Fibroblast of lung (primary cell): ENCODE results near the gene MOAP1. TPM values are rescaled to one million over a fixed set of nuclear protein-coding genes. Genes with fewer than 3 reads are reported as not detected.

Experiments
- DNase-seq, 2 donors: peaks; one replicate each; pipeline versions ENCODE4 v3.0.0 to v3.0.0-alpha.2; 2010; ENCODE audit warnings: low read depth in 2 of 2
- H2AFZ ChIP-seq: 2 replicates; pipeline ENCODE4 v1.5.1; 2012; ENCODE audit warnings: low read length, control low read depth, inconsistent platforms
- H3K27ac ChIP-seq: 2 replicates; pipeline ENCODE4 v1.5.1; 2011; ENCODE audit warnings: low read length, control low read depth; ENCODE audit not compliant: insufficient read depth
- H3K27me3 ChIP-seq: 2 replicates; pipeline ENCODE4 v1.5.1; 2011; ENCODE audit warnings: mild to moderate bottlenecking, low read length; ENCODE audit not compliant: control insufficient read depth, insufficient read depth
- H3K36me3 ChIP-seq: 2 replicates; pipeline ENCODE4 v1.5.1; 2011; ENCODE audit warnings: low read length; ENCODE audit not compliant: control insufficient read depth, insufficient read depth
- H3K4me1 ChIP-seq: 2 replicates; pipeline ENCODE4 v1.5.1; 2011; ENCODE audit warnings: low read length; ENCODE audit not compliant: control insufficient read depth, insufficient read depth; ENCODE audit errors: extremely low read depth
- H3K4me2 ChIP-seq: 2 replicates; pipeline ENCODE4 v1.5.1; 2011; ENCODE audit warnings: low read length, control low read depth; ENCODE audit not compliant: insufficient read depth; ENCODE audit errors: extremely low read depth
- H3K4me3 ChIP-seq, 4 experiments: fragments of 200-600 bp in 1 of 4; sonication (generic) in 1 of 4; replicated peaks in 1 of 4; 2 replicates each; pipeline ENCODE4 v1.5.1; 2011 to 2016; ENCODE audit warnings: low read length in 4 of 4, low read depth in 3 of 4, mild to moderate bottlenecking in 3 of 4, control low read depth in 2 of 4, inconsistent platforms in 1 of 4, mixed read lengths in 1 of 4; ENCODE audit not compliant: insufficient read depth in 1 of 4; ENCODE audit errors: control extremely low read depth in 1 of 4
- H3K79me2 ChIP-seq: 2 replicates; pipeline ENCODE4 v1.5.1; 2012; ENCODE audit warnings: mild to moderate bottlenecking, low read length, inconsistent platforms; ENCODE audit not compliant: control insufficient read depth, insufficient read depth
- H3K9ac ChIP-seq: 2 replicates; pipeline ENCODE4 v1.5.1; 2011; ENCODE audit warnings: mild to moderate bottlenecking, low read length, control low read depth; ENCODE audit not compliant: insufficient read depth
- H3K9me3 ChIP-seq: 2 replicates; pipeline ENCODE4 v1.5.1; 2012; ENCODE audit warnings: low read depth, low read length; ENCODE audit not compliant: control insufficient read depth, insufficient read depth
- H4K20me1 ChIP-seq: 2 replicates; pipeline ENCODE4 v1.5.1; 2011; ENCODE audit warnings: low read length; ENCODE audit not compliant: control insufficient read depth, insufficient read depth; ENCODE audit errors: extremely low read depth
- CTCF ChIP-seq, 2 donors: IDR thresholded peaks in 1 of 2; conservative IDR thresholded peaks in 1 of 2; 1 replicate in 1 of 2; 2 replicates in 1 of 2; pipeline ENCODE4 v1.5.1; 2011 to 2012; ENCODE audit warnings: low read length in 2 of 2, control low read depth in 1 of 2, inconsistent platforms in 1 of 2, low read depth in 1 of 2, mild to moderate bottlenecking in 1 of 2
- EZH2 ChIP-seq: IDR thresholded peaks from 2 replicates; pipeline ENCODE4 v1.5.1; 2012; ENCODE audit warnings: low read length, control low read depth, mild to moderate bottlenecking; ENCODE audit errors: missing control alignments
- polyA plus RNA-seq, 2 donors: library from polyadenylated mRNA; depleted of rRNA in 1 of 2; stranded (reverse) in 1 of 2; unstranded in 1 of 2; fragments of >200 nt; gene quantifications; 2 replicates each; pipeline ENCODE4 v1.2.1, GENCODE V29; 2011 to 2012; ENCODE audit warnings: missing spikeins in 1 of 2
- total RNA-seq: library from RNA; depleted of rRNA; stranded (reverse); fragments of >200 nt; gene quantifications from 2 replicates; pipeline ENCODE4 v1.2.1, GENCODE V29; 2014

MOAP1 gene
- total and polyA plus RNA-seq, 2 donors (not counting 1 experiment from before 2014, with no cell fraction given), result 18.5 to 21.3 TPM

DNA sequence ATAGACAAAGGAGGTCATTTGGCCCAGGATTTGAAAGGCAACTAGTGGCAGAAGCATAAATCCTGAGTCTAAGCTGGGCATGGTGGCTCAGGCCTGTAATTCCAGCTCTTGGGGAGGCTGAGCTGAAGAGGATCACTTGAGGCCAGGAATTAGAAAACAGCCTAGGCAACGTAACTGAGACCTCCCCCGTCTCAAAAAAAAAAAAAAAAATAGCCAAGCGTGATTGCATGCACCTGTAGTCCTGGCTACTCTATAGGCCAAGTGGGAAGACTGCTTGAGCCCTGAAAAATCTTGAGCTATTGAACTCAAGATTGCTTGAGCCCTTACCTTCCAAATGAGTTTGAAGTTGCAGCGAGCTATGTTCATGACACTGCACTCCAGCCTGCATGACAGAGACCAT is 14.3 kb upstream of the MOAP1 start:
- Histone ChIP-seq H3K27me3 (no peaks in the 10 kb centered on the region), H2AFZ (no peak overlapping the region), H3K9ac (no peak overlapping the region), H3K27ac (no peak overlapping the region), H3K4me1 (no peaks in the 10 kb centered on the region), H3K4me3 (no peak overlapping the region), H3K79me2 (no peaks in the 10 kb centered on the region), H3K9me3 (no peaks in the 10 kb centered on the region), H3K36me3 (no peaks in the 10 kb centered on the region), H4K20me1 (no peaks in the 10 kb centered on the region), H3K4me2 (no peak overlapping the region)
- DNase-seq, result no peak
- TF ChIP-seq CTCF (conservative IDR thresholded peaks at IDR 0.05 in 1 of 2, IDR thresholded peaks at IDR 0.05 in 1 of 2; ENCODE audit: low read depth in 1 of 2, low read length in 2 of 2) (no peak), EZH2 (no peak)

DNA sequence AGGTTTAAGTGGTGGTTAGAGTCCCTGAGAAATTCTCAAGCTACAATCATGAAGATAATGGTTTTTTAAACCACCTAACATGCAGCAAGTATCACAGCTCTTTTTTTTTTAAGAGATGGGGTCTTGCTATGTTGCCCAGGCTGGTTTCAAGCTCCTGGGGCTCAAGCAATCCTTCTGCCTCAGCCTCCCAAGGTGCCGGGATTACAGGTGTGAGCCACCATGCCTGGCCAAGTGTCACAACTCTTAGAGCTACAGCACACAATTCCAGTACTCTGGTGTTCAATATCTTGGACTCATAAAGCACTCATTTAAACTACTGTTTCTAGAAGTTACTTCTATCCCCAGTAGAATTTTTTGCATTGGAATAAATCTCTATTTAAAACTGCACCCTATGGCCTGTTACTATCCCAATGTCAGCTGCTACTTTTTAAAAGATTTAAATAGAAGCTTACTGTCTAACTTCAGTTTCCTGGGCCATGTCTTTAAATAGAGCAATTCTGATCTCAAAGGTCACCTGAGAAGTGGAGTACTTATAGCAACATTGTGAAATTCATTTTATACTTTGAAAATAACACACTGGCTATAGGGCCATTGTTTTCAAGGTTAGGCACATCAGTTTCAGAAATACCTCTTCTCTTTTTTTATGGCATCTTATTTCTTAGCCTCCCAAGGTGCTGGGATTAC is 10.8 kb upstream of the MOAP1 start:
- no peak for DNase-seq
- no peak overlapping the region for H3K4me3 ChIP-seq
- no peaks in the 10 kb centered on the region for H3K4me1 ChIP-seq
- H3K9me3 ChIP-seq, result no peaks in the 10 kb centered on the region
- H3K27ac ChIP-seq, result no peak overlapping the region
- H4K20me1 ChIP-seq, result no peaks in the 10 kb centered on the region
- H2AFZ ChIP-seq, result no peak overlapping the region
- TF ChIP-seq EZH2 (no peak), CTCF (conservative IDR thresholded peaks at IDR 0.05 in 1 of 2, IDR thresholded peaks at IDR 0.05 in 1 of 2; ENCODE audit: low read depth in 1 of 2, low read length in 2 of 2) (no peak)
- H3K79me2 ChIP-seq, result no peaks in the 10 kb centered on the region
- H3K9ac ChIP-seq, result no peak overlapping the region
- no peak overlapping the region for H3K4me2 ChIP-seq
- no peaks in the 10 kb centered on the region for H3K36me3 ChIP-seq
- no peaks in the 10 kb centered on the region for H3K27me3 ChIP-seq

- Histone ChIP-seq H3K9me3 (no peaks in the 10 kb centered on the region), H3K9ac (no peak overlapping the region), H3K4me2 (no peak overlapping the region), H3K4me3 (no peak overlapping the region), H3K79me2 (peaks cover 10% of the 10 kb centered on the region), H3K27me3 (no peaks in the 10 kb centered on the region), H3K36me3 (no peaks in the 10 kb centered on the region), H3K4me1 (no peaks in the 10 kb centered on the region), H3K27ac (no peak overlapping the region), H2AFZ (no peak overlapping the region), H4K20me1 (no peaks in the 10 kb centered on the region)
- TF ChIP-seq EZH2 (no peak), CTCF (conservative IDR thresholded peaks at IDR 0.05 in 1 of 2, IDR thresholded peaks at IDR 0.05 in 1 of 2; ENCODE audit: low read depth in 1 of 2, low read length in 2 of 2) (no peak)
- DNase-seq, result no peak
These were observed 2.3 kb upstream of the MOAP1 start for GRCh38 chr14:93186956-93187355.
